ENCODE measurements around the gene MYF5. TPM values are rescaled to one million over a fixed set of nuclear protein-coding genes. Genes with fewer than 3 reads are reported as not detected.

The MYF5 gene
- total RNA-seq, 4 donors from 2014 or later = 1.7 to 9.3 (median 5.6) TPM

DNA sequence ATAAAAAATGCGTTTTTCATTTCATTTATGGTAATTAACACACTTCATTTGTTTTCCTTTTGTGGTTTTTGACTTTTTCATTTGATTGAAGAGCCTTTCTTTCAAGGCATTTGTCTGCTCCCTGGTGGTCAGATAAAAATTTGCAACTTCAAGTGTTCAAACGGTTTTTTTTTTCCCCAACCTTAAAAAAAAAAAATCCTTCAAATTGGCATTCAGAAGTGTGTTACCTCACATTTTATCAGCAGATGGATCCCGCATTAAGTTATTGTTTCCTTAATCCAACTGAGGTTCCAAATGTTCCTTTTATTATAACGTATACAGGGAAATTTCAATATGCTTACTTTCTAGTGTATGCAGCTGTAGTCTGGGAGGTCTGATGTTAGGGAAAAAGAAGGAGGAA lies 47.2 kb downstream of the MYF5 start:
- H3K27ac ChIP-seq = no peak overlapping the region
- intact Hi-C loops (cut with DNase I; ENCODE audit: low total_unique reads) (loop anchor here (1.0 to 5.0 kb wide), 3 partner anchors 52 to 353 kb away; no protein-coding TSS in a partner anchor), in situ Hi-C loops (cut with MboI; ENCODE audit: low sequenced_read_pairs in 4 of 4) (loop anchor here (5.0 to 25.0 kb wide), 4 partner anchors 289 to 352 kb away; no protein-coding TSS in a partner anchor)
- H3K4me1 ChIP-seq = no peaks in the 10 kb centered on the region
- ATAC-seq (peak; percentile 33 to 57), DNase-seq (no peak)
- H3K9me3 ChIP-seq = no peaks in the 10 kb centered on the region
- no peaks in the 10 kb centered on the region for H3K36me3 ChIP-seq
- no peak overlapping the region for H3K4me3 ChIP-seq
- TF ChIP-seq, protein P1, sequence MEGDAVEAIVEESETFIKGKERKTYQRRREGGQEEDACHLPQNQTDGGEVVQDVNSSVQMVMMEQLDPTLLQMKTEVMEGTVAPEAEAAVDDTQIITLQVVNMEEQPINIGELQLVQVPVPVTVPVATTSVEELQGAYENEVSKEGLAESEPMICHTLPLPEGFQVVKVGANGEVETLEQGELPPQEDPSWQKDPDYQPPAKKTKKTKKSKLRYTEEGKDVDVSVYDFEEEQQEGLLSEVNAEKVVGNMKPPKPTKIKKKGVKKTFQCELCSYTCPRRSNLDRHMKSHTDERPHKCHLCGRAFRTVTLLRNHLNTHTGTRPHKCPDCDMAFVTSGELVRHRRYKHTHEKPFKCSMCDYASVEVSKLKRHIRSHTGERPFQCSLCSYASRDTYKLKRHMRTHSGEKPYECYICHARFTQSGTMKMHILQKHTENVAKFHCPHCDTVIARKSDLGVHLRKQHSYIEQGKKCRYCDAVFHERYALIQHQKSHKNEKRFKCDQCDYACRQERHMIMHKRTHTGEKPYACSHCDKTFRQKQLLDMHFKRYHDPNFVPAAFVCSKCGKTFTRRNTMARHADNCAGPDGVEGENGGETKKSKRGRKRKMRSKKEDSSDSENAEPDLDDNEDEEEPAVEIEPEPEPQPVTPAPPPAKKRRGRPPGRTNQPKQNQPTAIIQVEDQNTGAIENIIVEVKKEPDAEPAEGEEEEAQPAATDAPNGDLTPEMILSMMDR (IDR thresholded peaks at IDR 0.05 in 4 of 5, conservative IDR thresholded peaks at IDR 0.05 in 1 of 5) = peak; percentile 49 to 72 (median 58)
- no peak for TF ChIP-seq POLR2A (IDR thresholded peaks at IDR 0.05)
- no peaks in the 10 kb centered on the region for H3K27me3 ChIP-seq

GRCh38 chr12:80766210-80766609 lies 49.5 kb downstream of the MYF5 start:
- in situ Hi-C loops (cut with MboI; ENCODE audit: low sequenced_read_pairs in 4 of 4) (loop anchor here in 3 of 4 donors (10.0 to 25.0 kb wide), 3 partner anchors 291 to 354 kb away; no protein-coding TSS in a partner anchor), intact Hi-C loops (cut with DNase I; ENCODE audit: low total_unique reads) (no loop called here)
- DNase-seq (no peak), ATAC-seq (no peak)
- no peak overlapping the region for H3K27ac ChIP-seq
- no peaks in the 10 kb centered on the region for H3K36me3 ChIP-seq
- H3K4me3 ChIP-seq = no peak overlapping the region
- TF ChIP-seq, protein P1 (IDR thresholded peaks at IDR 0.05 in 4 of 5, conservative IDR thresholded peaks at IDR 0.05 in 1 of 5) = no peak
- no peak for TF ChIP-seq POLR2A (IDR thresholded peaks at IDR 0.05)
- H3K4me1 ChIP-seq = no peaks in the 10 kb centered on the region
- H3K9me3 ChIP-seq = no peaks in the 10 kb centered on the region
- H3K27me3 ChIP-seq = no peaks in the 10 kb centered on the region

- Histone ChIP-seq H3K4me1 (no peaks in the 10 kb centered on the region), H3K4me3 (no peak overlapping the region), H3K27ac (no peak overlapping the region), H3K36me3 (no peaks in the 10 kb centered on the region), H3K9me3 (no peaks in the 10 kb centered on the region), H3K27me3 (no peaks in the 10 kb centered on the region)
- in situ Hi-C loops (cut with MboI; ENCODE audit: low sequenced_read_pairs in 4 of 4) (loop anchor here in 3 of 4 donors (10.0 to 25.0 kb wide), 3 partner anchors 292 to 355 kb away; no protein-coding TSS in a partner anchor), intact Hi-C loops (cut with DNase I; ENCODE audit: low total_unique reads) (no loop called here)
- ATAC-seq (no peak), DNase-seq (no peak)
- TF ChIP-seq POLR2A (IDR thresholded peaks at IDR 0.05) = no peak
- TF ChIP-seq, protein P1 (IDR thresholded peaks at IDR 0.05 in 4 of 5, conservative IDR thresholded peaks at IDR 0.05 in 1 of 5) = no peak
These were observed 50.2 kb downstream of the MYF5 start for GRCh38 chr12:80766897-80767296.

Other genes starting within 250 kb of the MYF5 start
- gene MYF6, start 9.3 kb upstream of the MYF5 start, total RNA-seq = 1,000 to 10,000 TPM in 2 of 4 donors, 100 to 1,000 TPM in 2; 335 to 1,770 (median 962) TPM
- 1 to 10 TPM; 1.4 to 4.8 (median 2.8) TPM for gene LIN7A, start 221.0 kb downstream of the MYF5 start, total RNA-seq